DMS53 (cell line): ENCODE measurements around the gene GTF3C4.

ENCODE experiments used
- DNase-seq: peaks from one replicate; lab custom pipeline; 2025; lab: John Stamatoyannopoulos, UW

The GTF3C4 gene

DNA sequence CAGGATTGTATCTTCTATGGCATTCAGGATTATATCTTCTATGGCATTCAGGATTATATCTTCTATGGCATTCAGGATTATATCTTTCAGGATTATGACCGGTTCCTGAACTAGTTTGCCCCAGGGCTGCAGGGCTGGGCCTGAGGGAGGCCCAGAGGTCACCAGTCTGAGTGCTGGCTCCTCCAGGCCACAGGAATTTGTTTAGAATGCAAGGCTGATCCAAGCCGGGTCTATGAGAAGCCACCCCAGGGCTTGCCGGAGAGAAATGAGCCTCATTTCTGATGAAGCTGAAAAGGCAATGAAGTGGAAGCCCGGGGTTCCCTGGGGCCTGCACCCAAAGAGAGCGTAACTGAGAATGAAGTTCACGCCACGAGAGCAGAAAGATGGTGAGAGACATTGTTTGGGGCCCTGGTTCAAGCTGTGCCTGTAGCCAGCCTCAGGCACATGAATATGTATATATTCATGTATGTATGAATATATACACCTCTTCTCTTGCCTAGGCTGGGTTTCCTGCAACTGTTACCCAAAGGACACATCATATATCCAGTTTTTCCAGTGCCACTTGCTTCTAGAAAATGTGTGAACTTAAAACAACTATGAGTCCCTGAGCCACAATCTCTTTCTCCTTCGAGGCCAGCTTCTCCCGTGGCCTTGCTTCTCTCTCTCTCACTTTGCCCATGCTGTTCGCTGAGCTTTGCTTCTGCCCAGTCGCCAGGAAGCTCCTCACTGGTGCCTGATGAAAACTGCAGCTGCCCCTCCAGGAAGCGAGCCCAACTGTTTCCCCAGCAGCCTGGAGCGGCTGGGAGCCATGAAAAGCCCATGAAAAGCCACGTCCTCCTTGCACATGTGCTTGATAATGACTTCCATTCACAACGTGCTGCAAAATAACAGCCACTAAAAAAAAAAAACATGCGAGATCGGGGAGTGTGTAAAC lies 62.3 kb downstream of the GTF3C4 start:
- DNase-seq = no peak

- no peak for DNase-seq
Measured at GRCh38 chr9:132733260-132733815, 63.1 kb downstream of the GTF3C4 start.

GRCh38 chr9:132739710-132740310 lies 69.5 kb downstream of the GTF3C4 start:
- DNase-seq = no peak

GRCh38 chr9:132740526-132741309 lies 70.5 kb downstream of the GTF3C4 start:
- DNase-seq = no peak

GRCh38 chr9:132742821-132743311 lies 72.6 kb downstream of the GTF3C4 start:
- DNase-seq = no peak

GRCh38 chr9:132743931-132744479 lies 73.7 kb downstream of the GTF3C4 start:
- no peak for DNase-seq
